Left cardiac atrium (tissue), 4 donors: ENCODE data around the gene CCT7. TPM values are rescaled to one million over a fixed set of nuclear protein-coding genes. Genes with fewer than 3 reads are reported as not detected.

Experiments used
- ATAC-seq, 2 donors: fragments of 200-7000 bp; cut with Tn5 transposase; one replicate each; pipeline ENCODE4 v1.9.1; 2020; ENCODE audit warnings: mild to moderate bottlenecking in 2 of 2, moderate library complexity in 2 of 2
- DNase-seq: peaks from one replicate; pipeline ENCODE4 v3.0.0-alpha.2; 2020
- intact Hi-C, 2 donors: fragments of 100-400 bp; cut with DNase I; formaldehyde crosslinking; loops; one replicate each; pipeline versions ENCODE4 v1.14.1 to v1.15.1; 2022 to 2023
- total RNA-seq, 2 donors: library from RNA; stranded (reverse); fragmentation: NEBNext Ultra II Directional; extraction: Animal tissue kit (Norgen Biotek cat#: 25700); gene quantifications; one replicate each; pipeline ENCODE4 v1.2.1, GENCODE V29; 2021
- donor health status: DM: no; HTN: yes; CAD: no.
- donor health status: DM: no; HTN: yes; CAD: no; lungs with severe emphysema.
- donor health status: DM: yes; HTN: yes; CAD: no.
- donor health status: Dilated cardiomyopathy.

Gene CCT7
- total RNA-seq, 2 donors from 2014 or later = 181 to 184 TPM

DNA sequence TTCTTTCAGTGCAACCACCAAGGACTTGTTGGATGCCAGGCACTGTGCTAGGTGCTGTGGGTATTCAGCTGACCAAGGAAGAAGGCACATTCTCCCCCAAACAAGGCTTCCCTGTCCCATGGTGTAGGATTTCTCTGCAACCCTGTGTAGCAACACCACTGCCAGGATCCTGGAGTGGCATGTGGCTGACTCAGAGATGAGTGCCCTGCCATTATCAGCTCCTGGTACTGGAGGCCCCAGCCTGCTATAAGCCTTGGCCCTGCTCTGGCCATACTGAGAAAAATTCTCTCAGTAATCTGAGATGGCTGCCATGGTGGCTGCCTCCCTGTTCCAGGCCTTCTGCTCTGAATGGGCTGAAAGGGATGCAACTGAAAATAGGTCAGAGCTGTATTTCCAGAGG lies 15.8 kb upstream of the CCT7 start:
- ATAC-seq = peak in 1 of 2 donors; percentile 55
- intact Hi-C loops = no loop called here

DNA sequence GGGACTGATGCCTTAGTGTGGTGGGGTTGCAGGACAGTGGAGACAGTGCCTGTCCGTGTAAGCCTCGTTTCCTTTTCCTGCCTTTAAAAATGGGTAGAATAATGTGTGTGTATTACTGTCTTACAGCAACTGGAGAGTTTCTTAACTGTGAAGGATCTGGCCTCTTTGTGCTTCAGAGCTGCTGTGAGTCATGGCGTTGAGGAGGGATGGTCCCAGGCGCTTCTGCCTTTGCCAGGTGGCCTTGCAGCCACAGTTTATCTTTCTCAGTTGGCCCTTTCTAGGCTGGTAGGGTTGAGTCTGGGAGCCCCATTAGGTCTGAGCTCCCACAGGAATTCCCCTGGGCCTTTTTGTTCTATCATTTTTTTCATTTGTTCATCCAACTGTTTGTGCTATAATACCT lies 10.3 kb upstream of the CCT7 start:
- DNase-seq (no peak), ATAC-seq (no peak)
- intact Hi-C loops = no loop called here

More for the DNA sequence above, 15.8 kb upstream of the CCT7 start:
- DNase-seq = no peak

DNA sequence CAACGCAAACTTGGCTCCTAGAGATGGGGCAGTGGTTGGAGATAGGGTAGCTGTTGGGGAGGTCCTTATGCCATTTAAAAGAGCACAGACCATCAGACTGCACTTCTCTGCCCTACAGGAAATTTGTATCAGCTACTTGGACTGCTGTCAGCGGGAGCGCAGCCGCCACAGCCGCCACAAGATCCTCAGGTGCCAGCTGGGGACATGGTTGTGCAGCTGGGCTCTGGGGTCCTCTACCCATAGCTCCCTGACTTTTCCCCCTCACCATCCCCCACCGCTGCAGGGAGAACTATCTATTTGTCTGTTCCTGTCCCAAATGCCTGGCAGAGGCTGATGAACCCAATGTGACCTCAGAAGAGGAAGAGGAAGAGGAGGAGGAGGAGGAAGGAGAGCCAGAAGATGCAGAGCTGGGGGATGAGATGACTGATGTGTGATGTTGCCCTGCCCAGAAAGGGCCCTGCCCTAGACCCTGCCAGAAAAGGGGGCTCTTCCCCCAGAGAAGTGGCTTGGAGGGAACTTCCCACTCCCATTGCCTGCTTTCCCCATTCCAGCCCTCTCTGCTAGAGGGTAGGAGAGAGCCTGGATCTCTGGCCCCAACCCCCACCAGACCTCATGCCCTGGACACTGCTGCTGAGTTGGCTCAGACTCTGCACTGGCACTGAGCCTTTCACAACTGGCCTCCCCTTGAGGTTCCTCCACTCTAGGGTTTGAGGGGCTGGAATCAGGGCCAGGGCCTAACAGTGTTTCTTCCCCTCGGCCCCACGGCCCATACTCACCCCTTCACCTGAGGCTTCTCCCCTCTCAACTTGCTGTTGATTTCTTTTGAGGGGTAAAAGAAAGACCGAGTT lies 8.4 kb upstream of the CCT7 start:
- no peak for DNase-seq
- peak in 1 of 2 donors; percentile 26 for ATAC-seq
- intact Hi-C loops = no loop called here

- no peak for ATAC-seq
- intact Hi-C loops = no loop called here
- no peak for DNase-seq
Observed at GRCh38 chr2:73227086-73227485, 7.0 kb upstream of the CCT7 start.

DNA sequence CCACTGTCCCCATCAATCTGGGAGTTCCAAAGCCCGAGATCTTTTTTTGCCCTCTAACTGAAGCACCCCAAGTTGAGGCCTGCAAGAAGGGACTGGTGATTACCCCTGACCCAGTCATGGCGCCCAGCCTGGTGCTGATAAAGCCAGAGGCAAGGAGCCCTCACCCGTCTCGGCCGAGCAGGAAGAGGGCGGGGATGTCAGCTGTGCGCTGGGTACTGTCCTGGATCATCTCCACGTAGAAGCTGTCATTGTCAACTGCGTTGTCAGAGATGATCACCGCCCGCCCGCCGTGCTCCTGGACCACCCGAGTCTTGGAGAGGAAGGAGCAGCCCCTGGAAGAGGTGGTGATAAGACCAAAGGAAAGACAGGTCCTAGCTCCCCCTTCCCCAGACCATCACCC lies 5.5 kb upstream of the CCT7 start:
- no peak for DNase-seq
- ATAC-seq = no peak
- intact Hi-C loops = no loop called here

GRCh38 chr2:73232403-73233153 lies 1.5 kb upstream of the CCT7 start:
- intact Hi-C loops = no loop called here
- ATAC-seq = peak in 1 of 2 donors; percentile 0
- DNase-seq = no peak

- ATAC-seq = peak; percentile 95 to 96
- DNase-seq = peak; percentile 99
- intact Hi-C loops = no loop called here
Observed at GRCh38 chr2:73233154-73233931, 765 bp upstream of the CCT7 start, which contains the start of gene PRADC1. Gene PRADC1, minus strand, starts transcription at chr2:73233239. Its CDS starts 79 bp downstream, at chr2:73233160.

DNA sequence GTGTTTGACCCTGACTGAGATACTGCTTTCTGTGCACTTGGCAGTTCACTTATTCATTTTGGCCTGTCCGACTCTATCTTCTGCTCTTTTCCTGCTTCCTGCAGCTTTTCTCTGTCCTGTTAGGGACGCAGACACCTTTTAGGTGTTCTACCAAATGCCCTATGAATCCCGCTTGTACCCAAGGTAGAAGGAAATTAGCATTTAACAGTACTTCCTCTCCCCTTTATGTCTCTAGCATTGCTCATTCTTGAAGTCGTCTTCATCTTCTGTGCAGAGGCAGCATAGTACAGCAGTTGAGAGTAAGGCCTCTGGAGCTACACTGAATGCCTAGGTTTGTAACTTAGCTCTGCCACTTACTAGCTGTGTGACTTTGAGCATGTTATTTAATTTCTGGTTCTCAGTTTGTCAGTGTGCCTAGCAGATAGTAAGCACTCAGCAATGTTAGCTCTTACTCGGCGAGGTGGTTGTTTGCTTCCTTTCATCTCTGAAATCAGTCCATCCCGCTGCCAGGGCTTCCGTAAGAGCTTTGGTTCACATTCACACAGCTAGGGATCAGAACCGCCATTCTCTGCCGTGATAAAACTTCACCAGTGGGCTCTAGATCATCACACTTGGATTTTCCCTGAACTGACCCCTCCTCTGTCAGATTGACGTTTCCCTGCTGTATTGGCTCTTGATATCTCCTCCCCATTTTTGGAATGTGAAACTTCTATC lies 1.4 kb downstream of the CCT7 start:
- ATAC-seq = no peak
- no peak for DNase-seq
- intact Hi-C loops = no loop called here

- DNase-seq (no peak), ATAC-seq (no peak)
- intact Hi-C loops = no loop called here
Observed at GRCh38 chr2:73237168-73237567, 3.1 kb downstream of the CCT7 start.

DNA sequence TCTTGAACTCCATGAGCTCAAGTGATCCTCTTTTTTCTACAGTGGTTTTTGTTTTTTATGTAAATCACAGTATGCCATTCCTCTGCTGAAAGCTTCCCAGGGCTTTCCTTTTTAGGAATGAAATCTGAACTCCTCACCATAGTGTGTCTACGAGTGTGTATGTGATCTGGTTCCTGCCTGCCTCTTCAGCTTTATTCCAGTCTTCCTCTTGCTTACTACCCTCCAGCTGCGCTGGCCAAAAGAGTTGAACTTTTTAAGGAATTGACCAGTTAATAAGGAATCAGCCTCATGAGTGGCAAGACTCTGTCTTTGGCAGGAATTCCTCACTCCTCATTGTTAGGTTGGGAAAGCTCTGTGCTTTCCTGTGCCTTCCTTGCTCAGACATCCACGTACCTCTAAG lies 4.0 kb downstream of the CCT7 start:
- DNase-seq (no peak), ATAC-seq (no peak)
- intact Hi-C loops = no loop called here

- intact Hi-C loops = no loop called here
- no peak for DNase-seq
- no peak for ATAC-seq
Observed at GRCh38 chr2:73238976-73239375, 4.9 kb downstream of the CCT7 start.

- intact Hi-C loops = no loop called here
- DNase-seq (no peak), ATAC-seq (peak in 1 of 2 donors; percentile 6)
Observed at GRCh38 chr2:73239776-73240175, 5.7 kb downstream of the CCT7 start.

GRCh38 chr2:73243884-73244570 lies 9.9 kb downstream of the CCT7 start:
- intact Hi-C loops = no loop called here
- ATAC-seq (peak; percentile 54 to 63), DNase-seq (no peak)

DNA sequence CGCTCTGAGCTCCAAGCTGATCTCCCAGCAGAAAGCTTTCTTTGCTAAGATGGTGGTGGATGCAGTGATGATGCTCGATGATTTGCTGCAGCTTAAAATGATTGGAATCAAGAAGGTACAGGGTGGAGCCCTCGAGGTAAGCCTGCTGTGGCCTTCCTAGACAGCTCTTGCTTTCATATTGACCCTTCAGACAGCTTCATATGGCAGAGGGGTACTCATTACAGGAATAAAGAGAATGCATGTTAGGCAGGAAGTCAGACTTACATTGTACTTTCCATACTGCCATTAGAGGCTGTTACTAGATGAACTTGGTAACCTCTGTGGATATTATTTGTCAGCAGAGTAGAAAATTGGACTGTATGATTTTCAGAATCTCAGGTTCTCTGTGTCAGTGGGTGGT lies 10.5 kb downstream of the CCT7 start:
- no peak for ATAC-seq
- no peak for DNase-seq
- intact Hi-C loops = no loop called here

- ATAC-seq (no peak), DNase-seq (no peak)
- intact Hi-C loops = no loop called here
Observed at GRCh38 chr2:73246850-73247249, 12.7 kb downstream of the CCT7 start.

DNA sequence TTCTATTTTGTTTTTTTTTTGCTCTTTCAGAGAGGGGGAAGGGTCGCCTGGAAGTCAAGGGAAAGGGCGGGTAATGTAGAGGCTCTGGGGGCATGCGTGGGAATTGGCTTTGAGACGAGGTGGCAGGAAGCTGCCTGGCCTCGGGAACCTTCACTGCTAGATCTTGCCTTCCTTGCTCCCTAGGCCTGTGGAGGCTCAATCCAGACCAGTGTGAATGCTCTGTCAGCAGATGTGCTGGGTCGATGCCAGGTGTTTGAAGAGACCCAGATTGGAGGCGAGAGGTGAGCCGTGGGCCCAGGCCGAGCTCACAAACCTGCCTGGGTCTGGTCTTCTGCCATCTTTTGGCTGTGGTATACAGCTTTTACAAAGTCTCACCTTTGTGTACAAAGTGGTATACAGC lies 15.5 kb downstream of the CCT7 start:
- ATAC-seq = no peak
- intact Hi-C loops = no loop called here
- no peak for DNase-seq

DNA sequence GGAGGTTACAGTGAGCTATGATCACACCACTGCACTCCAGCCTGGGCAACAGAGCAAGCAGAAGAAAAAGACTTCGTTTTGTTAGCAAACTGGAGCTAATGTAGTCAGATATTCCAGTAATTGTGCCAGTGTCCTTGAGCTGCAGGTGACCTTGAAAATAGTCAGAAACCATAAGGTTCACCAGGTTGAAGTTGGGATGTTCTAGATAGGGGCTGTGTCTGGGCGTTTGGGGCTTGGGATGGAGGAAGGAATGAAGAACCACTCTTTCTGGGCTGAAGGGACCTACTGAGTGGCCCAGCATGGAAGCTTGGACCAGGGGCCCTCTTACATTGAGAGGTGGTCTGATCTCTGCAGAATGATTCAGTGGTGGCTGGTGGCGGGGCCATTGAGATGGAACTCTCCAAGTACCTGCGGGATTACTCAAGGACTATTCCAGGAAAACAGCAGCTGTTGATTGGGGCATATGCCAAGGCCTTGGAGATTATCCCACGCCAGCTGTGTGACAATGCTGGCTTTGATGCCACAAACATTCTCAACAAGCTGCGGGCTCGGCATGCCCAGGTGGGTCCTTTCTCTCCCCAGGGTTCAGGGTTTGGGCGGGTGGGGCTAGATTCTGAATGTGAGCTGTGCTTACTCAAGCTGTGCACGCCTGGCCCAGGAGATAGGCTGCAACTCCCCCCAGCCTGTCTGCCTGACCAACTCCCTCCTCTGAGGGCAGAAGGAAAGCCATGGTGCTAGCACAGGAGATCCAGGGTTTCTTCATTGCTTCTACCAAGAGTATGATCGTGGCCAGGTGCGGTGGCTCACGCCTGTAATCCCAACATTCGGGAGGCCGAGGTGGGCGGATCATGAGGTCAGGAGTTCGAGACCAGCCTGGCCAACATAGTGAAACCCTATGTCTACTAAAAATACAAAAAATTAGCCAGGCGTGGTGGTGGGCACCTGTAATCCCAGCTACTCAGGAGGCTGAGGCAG lies 17.1 kb downstream of the CCT7 start:
- DNase-seq = no peak
- intact Hi-C loops = no loop called here
- no peak for ATAC-seq
